Muscle layer of colon (tissue), 2 donors: ENCODE measurements around the gene UBE2QL1.

ENCODE experiments used
- H3K27ac ChIP-seq: one replicate; pipeline ENCODE4 v1.7.0; 2013; ENCODE audit warnings: low read depth, mild to moderate bottlenecking, low read length, moderate library complexity
- H3K27me3 ChIP-seq, 2 donors: one replicate each; pipeline ENCODE4 v1.7.0; 2013; ENCODE audit warnings: low read length in 2 of 2, mild to moderate bottlenecking in 2 of 2; ENCODE audit not compliant: insufficient read depth in 2 of 2, control insufficient read depth in 1 of 2
- H3K36me3 ChIP-seq: one replicate; pipeline ENCODE4 v1.7.0; 2013; ENCODE audit warnings: mild to moderate bottlenecking, low read length; ENCODE audit not compliant: insufficient read depth
- H3K4me1 ChIP-seq: one replicate; pipeline ENCODE4 v1.7.0; 2013; ENCODE audit warnings: mild to moderate bottlenecking, low read length; ENCODE audit not compliant: insufficient read depth
- H3K4me3 ChIP-seq, 2 donors: one replicate each; pipeline ENCODE4 v1.7.0; 2013; ENCODE audit warnings: low read length in 2 of 2, low read depth in 1 of 2, mild to moderate bottlenecking in 1 of 2, moderate library complexity in 1 of 2
- H3K9ac ChIP-seq: one replicate; pipeline ENCODE4 v1.7.0; 2013; ENCODE audit warnings: low read length
- H3K9me3 ChIP-seq: one replicate; pipeline ENCODE4 v1.7.0; 2013; ENCODE audit warnings: mild to moderate bottlenecking, low read length
- donor health status: abdominal sarcoma.
- donor health status: Adenocarcinoma of cecum.

UBE2QL1 gene

GRCh38 chr5:6469836-6470235 lies 21.2 kb downstream of the UBE2QL1 start:
- Histone ChIP-seq H3K4me1 (peaks cover 22% of the 10 kb centered on the region), H3K9ac (no peak overlapping the region), H3K36me3 (no peaks in the 10 kb centered on the region), H3K27ac (no peak overlapping the region), H3K9me3 (no peaks in the 10 kb centered on the region), H3K4me3 (no peak overlapping the region), H3K27me3 (no peaks in the 10 kb centered on the region)

- Histone ChIP-seq H3K4me1 (peaks cover 22% of the 10 kb centered on the region), H3K9ac (no peak overlapping the region), H3K27me3 (no peaks in the 10 kb centered on the region)
These were observed 22.0 kb downstream of the UBE2QL1 start for GRCh38 chr5:6470672-6471071.

GRCh38 chr5:6471252-6471651 lies 22.6 kb downstream of the UBE2QL1 start:
- Histone ChIP-seq H3K9ac (no peak overlapping the region), H3K9me3 (no peaks in the 10 kb centered on the region), H3K36me3 (no peaks in the 10 kb centered on the region), H3K4me1 (peaks cover 20% of the 10 kb centered on the region), H3K27me3 (no peaks in the 10 kb centered on the region), H3K4me3 (no peak overlapping the region), H3K27ac (no peak overlapping the region)

More at GRCh38 chr5:6470672-6471071, 22.0 kb downstream of the UBE2QL1 start:
- Histone ChIP-seq H3K4me3 (no peak overlapping the region), H3K9me3 (no peaks in the 10 kb centered on the region), H3K27ac (no peak overlapping the region), H3K36me3 (no peaks in the 10 kb centered on the region)

- Histone ChIP-seq H3K36me3 (no peaks in the 10 kb centered on the region), H3K27me3 (no peaks in the 10 kb centered on the region), H3K9me3 (no peaks in the 10 kb centered on the region), H3K4me1 (peaks cover 6% of the 10 kb centered on the region), H3K4me3 (no peak overlapping the region), H3K27ac (no peak overlapping the region), H3K9ac (no peak overlapping the region)
These were observed 24.1 kb downstream of the UBE2QL1 start for GRCh38 chr5:6472792-6473191.

- Histone ChIP-seq H3K9me3 (no peaks in the 10 kb centered on the region), H3K36me3 (no peaks in the 10 kb centered on the region), H3K4me1 (peaks cover under 1% of the 10 kb centered on the region), H3K27me3 (no peaks in the 10 kb centered on the region), H3K27ac (no peak overlapping the region), H3K9ac (no peak overlapping the region), H3K4me3 (no peak overlapping the region)
These were observed 24.6 kb downstream of the UBE2QL1 start for GRCh38 chr5:6473284-6473683.

GRCh38 chr5:6475626-6476312 lies 27.1 kb downstream of the UBE2QL1 start:
- H3K4me1 ChIP-seq = no peaks in the 10 kb centered on the region
- no peak overlapping the region for H3K4me3 ChIP-seq
- no peak overlapping the region for H3K27ac ChIP-seq
- no peak overlapping the region for H3K9ac ChIP-seq
- H3K36me3 ChIP-seq = no peaks in the 10 kb centered on the region
- no peaks in the 10 kb centered on the region for H3K27me3 ChIP-seq
- H3K9me3 ChIP-seq = no peaks in the 10 kb centered on the region

GRCh38 chr5:6476313-6476661 lies 27.6 kb downstream of the UBE2QL1 start:
- H3K9ac ChIP-seq = no peak overlapping the region
- no peaks in the 10 kb centered on the region for H3K36me3 ChIP-seq
- no peak overlapping the region for H3K27ac ChIP-seq
- H3K4me1 ChIP-seq = no peaks in the 10 kb centered on the region
- H3K27me3 ChIP-seq = no peaks in the 10 kb centered on the region
- H3K4me3 ChIP-seq = no peak overlapping the region
- no peaks in the 10 kb centered on the region for H3K9me3 ChIP-seq

- Histone ChIP-seq H3K9me3 (no peaks in the 10 kb centered on the region), H3K27ac (no peak overlapping the region), H3K36me3 (no peaks in the 10 kb centered on the region), H3K4me1 (no peaks in the 10 kb centered on the region), H3K4me3 (no peak overlapping the region), H3K9ac (no peak overlapping the region), H3K27me3 (no peaks in the 10 kb centered on the region)
These were observed 30.1 kb downstream of the UBE2QL1 start for GRCh38 chr5:6478793-6479192.

GRCh38 chr5:6480133-6481051 lies 31.7 kb downstream of the UBE2QL1 start:
- Histone ChIP-seq H3K27ac (no peak overlapping the region), H3K4me1 (no peaks in the 10 kb centered on the region), H3K36me3 (no peaks in the 10 kb centered on the region)

GRCh38 chr5:6482735-6483134 lies 34.1 kb downstream of the UBE2QL1 start:
- Histone ChIP-seq H3K4me3 (no peak overlapping the region), H3K9me3 (no peaks in the 10 kb centered on the region), H3K4me1 (no peaks in the 10 kb centered on the region), H3K27me3 (no peaks in the 10 kb centered on the region), H3K36me3 (no peaks in the 10 kb centered on the region), H3K9ac (no peak overlapping the region), H3K27ac (no peak overlapping the region)

More at GRCh38 chr5:6480133-6481051, 31.7 kb downstream of the UBE2QL1 start:
- Histone ChIP-seq H3K9ac (no peak overlapping the region), H3K9me3 (no peaks in the 10 kb centered on the region), H3K4me3 (no peak overlapping the region), H3K27me3 (no peaks in the 10 kb centered on the region)

GRCh38 chr5:6483880-6484382 lies 35.3 kb downstream of the UBE2QL1 start:
- Histone ChIP-seq H3K4me1 (no peaks in the 10 kb centered on the region), H3K4me3 (no peak overlapping the region)

More at GRCh38 chr5:6483880-6484382, 35.3 kb downstream of the UBE2QL1 start:
- Histone ChIP-seq H3K27me3 (no peaks in the 10 kb centered on the region), H3K27ac (no peak overlapping the region), H3K9ac (no peak overlapping the region), H3K36me3 (no peaks in the 10 kb centered on the region), H3K9me3 (no peaks in the 10 kb centered on the region)
